ENCODE measurements around the gene SLC15A1. TPM values are rescaled to one million over a fixed set of nuclear protein-coding genes. Genes with fewer than 3 reads are reported as not detected.

SLC15A1 gene
- total RNA-seq, 2 donors from 2014 or later = 0.53 to 0.81 TPM

- no peaks in the 10 kb centered on the region for H3K27me3 ChIP-seq (ENCODE audit: control insufficient read depth, insufficient read depth, low read length, poor library complexity, severe bottlenecking)
- Mint-ChIP-seq H3K4me3 (no peak overlapping the region), H3K36me3 (ENCODE audit: low read depth) (no peaks in the 10 kb centered on the region), H3K9me3 (no peaks in the 10 kb centered on the region), H3K27ac (no peak overlapping the region), H3K27me3 (ENCODE audit: insufficient read depth) (peaks cover 4% of the 10 kb centered on the region), H3K4me1 (peaks cover 6% of the 10 kb centered on the region)
- H3K4me1 ChIP-seq (ENCODE audit: control insufficient read depth, insufficient read depth, low read length) = peaks cover 7% of the 10 kb centered on the region
- H3K9me3 ChIP-seq (ENCODE audit: control insufficient read depth, low read length) = no peaks in the 10 kb centered on the region
- H3K27ac ChIP-seq (ENCODE audit: low read depth, low read length) = no peak overlapping the region
- no peak for TF ChIP-seq CTCF (conservative IDR thresholded peaks at IDR 0.05)
- no peaks in the 10 kb centered on the region for H3K36me3 ChIP-seq (ENCODE audit: control insufficient read depth, insufficient read depth, low read length)
- H3K9ac ChIP-seq (ENCODE audit: extremely low read depth, low read length, poor library complexity, severe bottlenecking) = no peak overlapping the region
- no peak overlapping the region for H3K4me3 ChIP-seq (ENCODE audit: low read length)
- 75 to 95% methylated on average over 1 to 5 of the region's 7 CpGs for WGBS, 2 experiments (ENCODE audit: insufficient coverage in 1 of 2, insufficient read length in 1 of 2)
- no peak for DNase-seq
These were observed 45.0 kb downstream of the SLC15A1 start for GRCh38 chr13:98707281-98707999.

- no peak for TF ChIP-seq CTCF (conservative IDR thresholded peaks at IDR 0.05)
- WGBS, 2 experiments (ENCODE audit: insufficient coverage in 1 of 2, insufficient read length in 1 of 2) = 78 to 82% methylated on average over 9 to 12 of the region's 12 CpGs
- peaks cover 6% of the 10 kb centered on the region for H3K4me1 Mint-ChIP-seq
These were observed 45.9 kb downstream of the SLC15A1 start for GRCh38 chr13:98706446-98707110.

GRCh38 chr13:98697791-98698190, 54.7 kb downstream of the SLC15A1 start:
- Histone ChIP-seq H3K9ac (ENCODE audit: extremely low read depth, low read length, poor library complexity, severe bottlenecking) (no peak overlapping the region), H3K4me1 (ENCODE audit: control insufficient read depth, insufficient read depth, low read length) (peaks cover 8% of the 10 kb centered on the region), H3K27me3 (ENCODE audit: control insufficient read depth, insufficient read depth, low read length, poor library complexity, severe bottlenecking) (peaks cover 4% of the 10 kb centered on the region), H3K36me3 (ENCODE audit: control insufficient read depth, insufficient read depth, low read length) (no peaks in the 10 kb centered on the region), H3K4me3 (ENCODE audit: low read length) (no peak overlapping the region), H3K27ac (ENCODE audit: low read depth, low read length) (no peak overlapping the region), H3K9me3 (ENCODE audit: control insufficient read depth, low read length) (no peaks in the 10 kb centered on the region)
- Mint-ChIP-seq H3K4me1 (peaks cover 12% of the 10 kb centered on the region), H3K27me3 (ENCODE audit: insufficient read depth) (peaks cover 4% of the 10 kb centered on the region), H3K27ac (no peak overlapping the region), H3K9me3 (no peaks in the 10 kb centered on the region), H3K36me3 (ENCODE audit: low read depth) (no peaks in the 10 kb centered on the region), H3K4me3 (no peak overlapping the region)
- no peak for DNase-seq
- no peak for TF ChIP-seq CTCF (conservative IDR thresholded peaks at IDR 0.05)
- WGBS, 2 experiments (ENCODE audit: insufficient coverage in 1 of 2, insufficient read length in 1 of 2) = 87 to 88% methylated on average over 4 of the region's 4 CpGs

More at GRCh38 chr13:98706446-98707110, 45.9 kb downstream of the SLC15A1 start:
- no peak overlapping the region for H3K27ac ChIP-seq (ENCODE audit: low read depth, low read length)
- no peak overlapping the region for H3K4me3 Mint-ChIP-seq
- H3K27me3 ChIP-seq (ENCODE audit: control insufficient read depth, insufficient read depth, low read length, poor library complexity, severe bottlenecking) = peaks cover 4% of the 10 kb centered on the region
- DNase-seq = no peak
- peaks cover 7% of the 10 kb centered on the region for H3K4me1 ChIP-seq (ENCODE audit: control insufficient read depth, insufficient read depth, low read length)
- no peak overlapping the region for H3K4me3 ChIP-seq (ENCODE audit: low read length)
- H3K9ac ChIP-seq (ENCODE audit: extremely low read depth, low read length, poor library complexity, severe bottlenecking) = no peak overlapping the region
- peaks cover 4% of the 10 kb centered on the region for H3K27me3 Mint-ChIP-seq (ENCODE audit: insufficient read depth)
- H3K9me3 Mint-ChIP-seq = no peaks in the 10 kb centered on the region
- no peaks in the 10 kb centered on the region for H3K36me3 Mint-ChIP-seq (ENCODE audit: low read depth)
- H3K9me3 ChIP-seq (ENCODE audit: control insufficient read depth, low read length) = no peaks in the 10 kb centered on the region
- no peak overlapping the region for H3K27ac Mint-ChIP-seq
- no peaks in the 10 kb centered on the region for H3K36me3 ChIP-seq (ENCODE audit: control insufficient read depth, insufficient read depth, low read length)
